Astrocyte of the spinal cord (primary cell): ENCODE data around the gene TMEM187.

Experiments used
- DNase-seq: peaks from one replicate; pipeline ENCODE4 v3.0.0; 2011; ENCODE audit warnings: low read depth, low spot score
- H3K4me3 ChIP-seq: 2 replicates; pipeline ENCODE4 v1.5.1; 2011; ENCODE audit warnings: low read depth, mild to moderate bottlenecking, low read length, moderate library complexity
- CTCF ChIP-seq: IDR thresholded peaks from 2 replicates; pipeline ENCODE4 v1.5.1; 2012; ENCODE audit warnings: low read depth, mild to moderate bottlenecking, low read length, inconsistent platforms
- in situ Hi-C: cut with HindIII; loops from 2 replicates; pipeline ENCODE4 v1.10.0; 2017; ENCODE audit warnings: low sequenced_read_pairs

The TMEM187 gene

GRCh38 chrX:153934762-153935325 is 37.7 kb upstream of the TMEM187 start, which contains the start of gene NAA10:
TSS of gene NAA10 (minus strand) at chrX:153935037. CDS start at chrX:153934904, 133 bp downstream.
- H3K4me3 ChIP-seq = peak within 1 kb of the TSS; percentile 75
- TF ChIP-seq CTCF = no peak
- DNase-seq = peak; percentile 63
- in situ Hi-C loops = no loop called here

- H3K4me3 ChIP-seq = peak overlapping the region; percentile 30
- DNase-seq = no peak
- in situ Hi-C loops = no loop called here
- TF ChIP-seq CTCF = no peak
Measured at GRCh38 chrX:153935326-153935851, 37.2 kb upstream of the TMEM187 start.

GRCh38 chrX:153937056-153937455 is 35.5 kb upstream of the TMEM187 start:
- in situ Hi-C loops = no loop called here
- H3K4me3 ChIP-seq = no peak overlapping the region
- no peak for TF ChIP-seq CTCF
- no peak for DNase-seq

- TF ChIP-seq CTCF = peak; percentile 11
- in situ Hi-C loops = no loop called here
- no peak for DNase-seq
- no peak overlapping the region for H3K4me3 ChIP-seq
Measured at GRCh38 chrX:153938226-153938786, 34.2 kb upstream of the TMEM187 start.

- in situ Hi-C loops = no loop called here
- H3K4me3 ChIP-seq = no peak overlapping the region
- no peak for TF ChIP-seq CTCF
- no peak for DNase-seq
Measured at GRCh38 chrX:153939573-153939972, 33.0 kb upstream of the TMEM187 start.

- in situ Hi-C loops = no loop called here
Measured at GRCh38 chrX:153941336-153942252, 31.0 kb upstream of the TMEM187 start.

More at GRCh38 chrX:153941336-153942252, 31.0 kb upstream of the TMEM187 start:
- TF ChIP-seq CTCF = no peak
- no peak overlapping the region for H3K4me3 ChIP-seq
- DNase-seq = no peak
